HCT116 (cell line): ENCODE measurements around the gene SH3RF2.

ENCODE experiments used
- CEBPB ChIP-seq: IDR thresholded peaks from 2 replicates; pipeline ENCODE4 v1.6.1; 2012; ENCODE audit warnings: low read depth
- EZH2 ChIP-seq: fragments of 200-600 bp; sonication (generic); IDR thresholded peaks from 2 replicates; pipeline ENCODE4 v1.6.1; 2017; ENCODE audit warnings: antibody characterized with exemption, mixed run types
- EZH2phosphoT487 ChIP-seq: fragments of 200-600 bp; IDR thresholded peaks from 2 replicates; pipeline ENCODE4 v1.6.1; 2018; ENCODE audit warnings: antibody characterized with exemption, borderline replicate concordance
- FOSL1 ChIP-seq: IDR thresholded peaks from 2 replicates; pipeline ENCODE4 v1.6.1; 2012; ENCODE audit warnings: low read depth
- JUND ChIP-seq: IDR thresholded peaks from 2 replicates; pipeline ENCODE4 v1.6.1; 2012
- POLR2A ChIP-seq: IDR thresholded peaks from 2 replicates; pipeline ENCODE4 v1.7.0; 2011; ENCODE audit warnings: borderline replicate concordance; ENCODE audit not compliant: insufficient read depth, insufficient read length; ENCODE audit errors: extremely low read depth
- RAD21 ChIP-seq: IDR thresholded peaks from 2 replicates; pipeline ENCODE4 v1.6.1; 2012; ENCODE audit warnings: low read depth, mild to moderate bottlenecking
- SIN3A ChIP-seq: IDR thresholded peaks from 2 replicates; pipeline ENCODE4 v1.6.1; 2012; ENCODE audit warnings: low read depth
- SP1 ChIP-seq: IDR thresholded peaks from 2 replicates; pipeline ENCODE4 v1.6.1; 2012; ENCODE audit warnings: low read depth
- YY1 ChIP-seq: IDR thresholded peaks from 2 replicates; pipeline ENCODE4 v1.6.1; 2011; ENCODE audit warnings: low read length, low read depth, moderate library complexity, mild to moderate bottlenecking; ENCODE audit not compliant: insufficient replicate concordance; ENCODE audit errors: extremely low read depth
- TF ChIP-seq, protein P1 (sequence below), 3 experiments: fragments of 200-600 bp in 1 of 3; sonication (generic) in 1 of 3; IDR thresholded peaks in 2 of 3; conservative IDR thresholded peaks in 1 of 3; 2 replicates each; pipeline ENCODE4 v1.5.1; 2012 to 2017; ENCODE audit warnings: low read depth in 2 of 3, low read length in 2 of 3, antibody characterized with exemption in 1 of 3, borderline replicate concordance in 1 of 3, control low read depth in 1 of 3, mild to moderate bottlenecking in 1 of 3, mixed read lengths in 1 of 3, mixed run types in 1 of 3, moderate library complexity in 1 of 3; ENCODE audit not compliant: insufficient read depth in 1 of 3
- TF ChIP-seq, protein P2 (sequence below): IDR thresholded peaks from 2 replicates; pipeline ENCODE4 v1.6.1; 2012; ENCODE audit warnings: low read depth

DNA sequence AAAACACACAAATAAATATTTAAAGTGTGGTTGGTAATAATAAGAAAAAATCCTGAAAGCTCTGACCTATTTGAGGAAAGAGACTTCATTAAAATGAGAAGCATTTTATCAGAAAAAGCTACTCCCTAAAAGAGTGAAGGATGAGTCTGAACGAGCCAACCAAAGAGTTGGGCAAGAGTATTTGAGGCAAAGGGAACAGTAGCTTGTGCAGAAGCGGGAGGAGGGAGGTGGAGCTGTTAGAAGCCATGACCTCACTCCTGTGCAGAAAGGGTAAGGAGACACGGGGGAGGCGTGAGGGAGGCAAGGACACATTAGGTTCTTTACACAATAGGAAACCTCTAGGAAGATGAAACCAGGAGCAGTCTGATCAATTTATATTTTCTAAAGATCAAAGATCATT lies 29.4 kb downstream of the SH3RF2 start:
- TF ChIP-seq CEBPB (no peak), YY1 (no peak), POLR2A (no peak), FOSL1 (no peak), SP1 (no peak), EZH2phosphoT487 (no peak), RAD21 (no peak), SIN3A (no peak), EZH2 (no peak), JUND (no peak)
- TF ChIP-seq, protein P1, sequence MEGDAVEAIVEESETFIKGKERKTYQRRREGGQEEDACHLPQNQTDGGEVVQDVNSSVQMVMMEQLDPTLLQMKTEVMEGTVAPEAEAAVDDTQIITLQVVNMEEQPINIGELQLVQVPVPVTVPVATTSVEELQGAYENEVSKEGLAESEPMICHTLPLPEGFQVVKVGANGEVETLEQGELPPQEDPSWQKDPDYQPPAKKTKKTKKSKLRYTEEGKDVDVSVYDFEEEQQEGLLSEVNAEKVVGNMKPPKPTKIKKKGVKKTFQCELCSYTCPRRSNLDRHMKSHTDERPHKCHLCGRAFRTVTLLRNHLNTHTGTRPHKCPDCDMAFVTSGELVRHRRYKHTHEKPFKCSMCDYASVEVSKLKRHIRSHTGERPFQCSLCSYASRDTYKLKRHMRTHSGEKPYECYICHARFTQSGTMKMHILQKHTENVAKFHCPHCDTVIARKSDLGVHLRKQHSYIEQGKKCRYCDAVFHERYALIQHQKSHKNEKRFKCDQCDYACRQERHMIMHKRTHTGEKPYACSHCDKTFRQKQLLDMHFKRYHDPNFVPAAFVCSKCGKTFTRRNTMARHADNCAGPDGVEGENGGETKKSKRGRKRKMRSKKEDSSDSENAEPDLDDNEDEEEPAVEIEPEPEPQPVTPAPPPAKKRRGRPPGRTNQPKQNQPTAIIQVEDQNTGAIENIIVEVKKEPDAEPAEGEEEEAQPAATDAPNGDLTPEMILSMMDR (IDR thresholded peaks at IDR 0.05 in 2 of 3, conservative IDR thresholded peaks at IDR 0.05 in 1 of 3; ENCODE audit: borderline replicate concordance in 1 of 3, insufficient read depth in 1 of 3, low read depth in 2 of 3, low read length in 2 of 3), result no peak
- TF ChIP-seq, protein P2, sequence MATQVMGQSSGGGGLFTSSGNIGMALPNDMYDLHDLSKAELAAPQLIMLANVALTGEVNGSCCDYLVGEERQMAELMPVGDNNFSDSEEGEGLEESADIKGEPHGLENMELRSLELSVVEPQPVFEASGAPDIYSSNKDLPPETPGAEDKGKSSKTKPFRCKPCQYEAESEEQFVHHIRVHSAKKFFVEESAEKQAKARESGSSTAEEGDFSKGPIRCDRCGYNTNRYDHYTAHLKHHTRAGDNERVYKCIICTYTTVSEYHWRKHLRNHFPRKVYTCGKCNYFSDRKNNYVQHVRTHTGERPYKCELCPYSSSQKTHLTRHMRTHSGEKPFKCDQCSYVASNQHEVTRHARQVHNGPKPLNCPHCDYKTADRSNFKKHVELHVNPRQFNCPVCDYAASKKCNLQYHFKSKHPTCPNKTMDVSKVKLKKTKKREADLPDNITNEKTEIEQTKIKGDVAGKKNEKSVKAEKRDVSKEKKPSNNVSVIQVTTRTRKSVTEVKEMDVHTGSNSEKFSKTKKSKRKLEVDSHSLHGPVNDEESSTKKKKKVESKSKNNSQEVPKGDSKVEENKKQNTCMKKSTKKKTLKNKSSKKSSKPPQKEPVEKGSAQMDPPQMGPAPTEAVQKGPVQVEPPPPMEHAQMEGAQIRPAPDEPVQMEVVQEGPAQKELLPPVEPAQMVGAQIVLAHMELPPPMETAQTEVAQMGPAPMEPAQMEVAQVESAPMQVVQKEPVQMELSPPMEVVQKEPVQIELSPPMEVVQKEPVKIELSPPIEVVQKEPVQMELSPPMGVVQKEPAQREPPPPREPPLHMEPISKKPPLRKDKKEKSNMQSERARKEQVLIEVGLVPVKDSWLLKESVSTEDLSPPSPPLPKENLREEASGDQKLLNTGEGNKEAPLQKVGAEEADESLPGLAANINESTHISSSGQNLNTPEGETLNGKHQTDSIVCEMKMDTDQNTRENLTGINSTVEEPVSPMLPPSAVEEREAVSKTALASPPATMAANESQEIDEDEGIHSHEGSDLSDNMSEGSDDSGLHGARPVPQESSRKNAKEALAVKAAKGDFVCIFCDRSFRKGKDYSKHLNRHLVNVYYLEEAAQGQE, result no peak
